Fibroblast of gingiva (primary cell): Measurements from ENCODE around the gene SLC15A1.
A peak's percentile ranks its signal among the peaks of the same experiment; 100 is the strongest.

Experiments used
- DNase-seq: peaks from one replicate; pipeline ENCODE4 v3.0.0-alpha.2; 2011; ENCODE audit warnings: low read depth

SLC15A1 gene

GRCh38 chr13:98751861-98752466 is 508 bp downstream of the SLC15A1 start:
- peak; percentile 12 for DNase-seq

- DNase-seq: no peak
Observed at GRCh38 chr13:98751367-98751782, 1.1 kb downstream of the SLC15A1 start.

GRCh38 chr13:98749501-98749900 is 3.0 kb downstream of the SLC15A1 start:
- peak; percentile 40 for DNase-seq

- peak; percentile 8 for DNase-seq
Observed at GRCh38 chr13:98746968-98747367, 5.5 kb downstream of the SLC15A1 start.

GRCh38 chr13:98743377-98743776 is 9.1 kb downstream of the SLC15A1 start:
- no peak for DNase-seq

- no peak for DNase-seq
Observed at GRCh38 chr13:98742961-98743360, 9.5 kb downstream of the SLC15A1 start.

- peak; percentile 42 for DNase-seq
Observed at GRCh38 chr13:98741741-98742435, 10.6 kb downstream of the SLC15A1 start.

GRCh38 chr13:98740131-98740530 is 12.3 kb downstream of the SLC15A1 start:
- DNase-seq: no peak

- no peak for DNase-seq
Observed at GRCh38 chr13:98738993-98739392, 13.5 kb downstream of the SLC15A1 start.

GRCh38 chr13:98738213-98738612 is 14.3 kb downstream of the SLC15A1 start:
- no peak for DNase-seq

GRCh38 chr13:98731925-98732324 is 20.5 kb downstream of the SLC15A1 start:
- no peak for DNase-seq

GRCh38 chr13:98731038-98731437 is 21.4 kb downstream of the SLC15A1 start:
- DNase-seq: no peak

GRCh38 chr13:98730441-98730840 is 22.0 kb downstream of the SLC15A1 start:
- no peak for DNase-seq

- no peak for DNase-seq
Observed at GRCh38 chr13:98729658-98730057, 22.8 kb downstream of the SLC15A1 start.

- DNase-seq: no peak
Observed at GRCh38 chr13:98722958-98723357, 29.5 kb downstream of the SLC15A1 start.

GRCh38 chr13:98721825-98722510 is 30.5 kb downstream of the SLC15A1 start:
- no peak for DNase-seq

GRCh38 chr13:98719527-98720250 is 32.8 kb downstream of the SLC15A1 start:
- no peak for DNase-seq

- no peak for DNase-seq
Observed at GRCh38 chr13:98717891-98718290, 34.6 kb downstream of the SLC15A1 start.

- no peak for DNase-seq
Observed at GRCh38 chr13:98717256-98717655, 35.2 kb downstream of the SLC15A1 start.

- no peak for DNase-seq
Observed at GRCh38 chr13:98710521-98710920, 42.0 kb downstream of the SLC15A1 start.

GRCh38 chr13:98707281-98707999 is 45.0 kb downstream of the SLC15A1 start:
- DNase-seq: no peak
